ENCODE results near the gene MMP3. TPM values are rescaled to one million over a fixed set of nuclear protein-coding genes. Genes with fewer than 3 reads are reported as not detected.

Gene MMP3
- total and polyA plus RNA-seq, 4 donors = 0.10 TPM; not detected in 3

- no peak for DNase-seq (ENCODE audit: low read depth in 4 of 6, low spot score in 6 of 6)
- Histone ChIP-seq H3K36me3 (ENCODE audit: control insufficient read depth, insufficient read depth, low read length) (no peaks in the 10 kb centered on the region), H3K4me1 (ENCODE audit: control insufficient read depth, insufficient read depth, low read length) (no peaks in the 10 kb centered on the region), H3K4me3 (ENCODE audit: low read depth, low read length) (no peak overlapping the region), H3K27me3 (ENCODE audit: control insufficient read depth, insufficient read depth, low read length) (no peaks in the 10 kb centered on the region), H3K27ac (ENCODE audit: low read depth, low read length) (no peak overlapping the region), H3K9me3 (ENCODE audit: control insufficient read depth, insufficient read depth, low read length) (no peaks in the 10 kb centered on the region)
- WGBS (ENCODE audit: insufficient coverage) = 88% methylated on average over 1 of the region's 1 CpG
These were observed 29.9 kb downstream of the MMP3 start for GRCh38 chr11:102813484-102813883.

- WGBS (ENCODE audit: insufficient coverage) = no CpG with 5 or more reads among the region's 3 CpGs
- no peak overlapping the region for H3K27ac ChIP-seq (ENCODE audit: low read depth, low read length)
These were observed 31.2 kb downstream of the MMP3 start for GRCh38 chr11:102812188-102812587.

GRCh38 chr11:102810950-102811660 lies 32.3 kb downstream of the MMP3 start:
- Histone ChIP-seq H3K27me3 (ENCODE audit: control insufficient read depth, insufficient read depth, low read length) (no peaks in the 10 kb centered on the region), H3K27ac (ENCODE audit: low read depth, low read length) (no peak overlapping the region), H3K4me1 (ENCODE audit: control insufficient read depth, insufficient read depth, low read length) (no peaks in the 10 kb centered on the region), H3K4me3 (ENCODE audit: low read depth, low read length) (no peak overlapping the region), H3K9me3 (ENCODE audit: control insufficient read depth, insufficient read depth, low read length) (no peaks in the 10 kb centered on the region), H3K36me3 (ENCODE audit: control insufficient read depth, insufficient read depth, low read length) (no peaks in the 10 kb centered on the region)
- DNase-seq (ENCODE audit: low read depth in 4 of 6, low spot score in 6 of 6) = peak in 2 of 6 donors; percentile 51 to 78
- 4% methylated on average over 3 of the region's 3 CpGs for WGBS (ENCODE audit: insufficient coverage)

More at GRCh38 chr11:102812188-102812587, 31.2 kb downstream of the MMP3 start:
- peak in 2 of 6 donors; percentile 12 to 32 for DNase-seq (ENCODE audit: low read depth in 4 of 6, low spot score in 6 of 6)
- Histone ChIP-seq H3K9me3 (ENCODE audit: control insufficient read depth, insufficient read depth, low read length) (no peaks in the 10 kb centered on the region), H3K4me3 (ENCODE audit: low read depth, low read length) (no peak overlapping the region), H3K27me3 (ENCODE audit: control insufficient read depth, insufficient read depth, low read length) (no peaks in the 10 kb centered on the region), H3K4me1 (ENCODE audit: control insufficient read depth, insufficient read depth, low read length) (no peaks in the 10 kb centered on the region), H3K36me3 (ENCODE audit: control insufficient read depth, insufficient read depth, low read length) (no peaks in the 10 kb centered on the region)

GRCh38 chr11:102809971-102810370 lies 33.4 kb downstream of the MMP3 start:
- WGBS (ENCODE audit: insufficient coverage) = 89% methylated on average over 1 of the region's 2 CpGs
- DNase-seq (ENCODE audit: low read depth in 4 of 6, low spot score in 6 of 6) = no peak
- H3K4me1 ChIP-seq (ENCODE audit: control insufficient read depth, insufficient read depth, low read length) = no peaks in the 10 kb centered on the region
- no peak overlapping the region for H3K4me3 ChIP-seq (ENCODE audit: low read depth, low read length)
- no peaks in the 10 kb centered on the region for H3K9me3 ChIP-seq (ENCODE audit: control insufficient read depth, insufficient read depth, low read length)
- H3K27me3 ChIP-seq (ENCODE audit: control insufficient read depth, insufficient read depth, low read length) = no peaks in the 10 kb centered on the region
- H3K36me3 ChIP-seq (ENCODE audit: control insufficient read depth, insufficient read depth, low read length) = no peaks in the 10 kb centered on the region
- H3K27ac ChIP-seq (ENCODE audit: low read depth, low read length) = no peak overlapping the region

- H3K9me3 ChIP-seq (ENCODE audit: control insufficient read depth, insufficient read depth, low read length) = no peaks in the 10 kb centered on the region
- H3K27me3 ChIP-seq (ENCODE audit: control insufficient read depth, insufficient read depth, low read length) = no peaks in the 10 kb centered on the region
- 43% methylated on average over 16 of the region's 19 CpGs for WGBS (ENCODE audit: insufficient coverage)
- H3K27ac ChIP-seq (ENCODE audit: low read depth, low read length) = no peak overlapping the region
- no peaks in the 10 kb centered on the region for H3K36me3 ChIP-seq (ENCODE audit: control insufficient read depth, insufficient read depth, low read length)
- H3K4me3 ChIP-seq (ENCODE audit: low read depth, low read length) = no peak overlapping the region
- no peaks in the 10 kb centered on the region for H3K4me1 ChIP-seq (ENCODE audit: control insufficient read depth, insufficient read depth, low read length)
- DNase-seq (ENCODE audit: low read depth in 4 of 6, low spot score in 6 of 6) = no peak
These were observed 35.5 kb downstream of the MMP3 start for GRCh38 chr11:102807921-102808320.

- no peak overlapping the region for H3K4me3 ChIP-seq (ENCODE audit: low read depth, low read length)
- WGBS (ENCODE audit: insufficient coverage) = no CpG with 5 or more reads among the region's 3 CpGs
- H3K27ac ChIP-seq (ENCODE audit: low read depth, low read length) = no peak overlapping the region
These were observed 37.1 kb downstream of the MMP3 start for GRCh38 chr11:102806296-102806695.

GRCh38 chr11:102802341-102802740 lies 41.1 kb downstream of the MMP3 start:
- WGBS (ENCODE audit: insufficient coverage) = no CpG with 5 or more reads among the region's 2 CpGs
- DNase-seq (ENCODE audit: low read depth in 4 of 6, low spot score in 6 of 6) = no peak
- H3K27ac ChIP-seq (ENCODE audit: low read depth, low read length) = no peak overlapping the region
- H3K4me1 ChIP-seq (ENCODE audit: control insufficient read depth, insufficient read depth, low read length) = no peaks in the 10 kb centered on the region
- no peaks in the 10 kb centered on the region for H3K27me3 ChIP-seq (ENCODE audit: control insufficient read depth, insufficient read depth, low read length)
- no peak overlapping the region for H3K4me3 ChIP-seq (ENCODE audit: low read depth, low read length)
- no peaks in the 10 kb centered on the region for H3K9me3 ChIP-seq (ENCODE audit: control insufficient read depth, insufficient read depth, low read length)
- no peaks in the 10 kb centered on the region for H3K36me3 ChIP-seq (ENCODE audit: control insufficient read depth, insufficient read depth, low read length)

More at GRCh38 chr11:102806296-102806695, 37.1 kb downstream of the MMP3 start:
- Histone ChIP-seq H3K9me3 (ENCODE audit: control insufficient read depth, insufficient read depth, low read length) (no peaks in the 10 kb centered on the region), H3K27me3 (ENCODE audit: control insufficient read depth, insufficient read depth, low read length) (no peaks in the 10 kb centered on the region), H3K4me1 (ENCODE audit: control insufficient read depth, insufficient read depth, low read length) (no peaks in the 10 kb centered on the region), H3K36me3 (ENCODE audit: control insufficient read depth, insufficient read depth, low read length) (no peaks in the 10 kb centered on the region)
- no peak for DNase-seq (ENCODE audit: low read depth in 4 of 6, low spot score in 6 of 6)

- no peak for DNase-seq (ENCODE audit: low read depth in 4 of 6, low spot score in 6 of 6)
- Histone ChIP-seq H3K4me3 (ENCODE audit: low read depth, low read length) (no peak overlapping the region), H3K36me3 (ENCODE audit: control insufficient read depth, insufficient read depth, low read length) (no peaks in the 10 kb centered on the region), H3K4me1 (ENCODE audit: control insufficient read depth, insufficient read depth, low read length) (no peaks in the 10 kb centered on the region), H3K27ac (ENCODE audit: low read depth, low read length) (no peak overlapping the region), H3K9me3 (ENCODE audit: control insufficient read depth, insufficient read depth, low read length) (no peaks in the 10 kb centered on the region), H3K27me3 (ENCODE audit: control insufficient read depth, insufficient read depth, low read length) (no peaks in the 10 kb centered on the region)
- WGBS (ENCODE audit: insufficient coverage) = no CpG with 5 or more reads among the region's 4 CpGs
These were observed 42.6 kb downstream of the MMP3 start for GRCh38 chr11:102800767-102801166.

- 82% methylated on average over 5 of the region's 6 CpGs for WGBS (ENCODE audit: insufficient coverage)
- Histone ChIP-seq H3K4me3 (ENCODE audit: low read depth, low read length) (no peak overlapping the region), H3K9me3 (ENCODE audit: control insufficient read depth, insufficient read depth, low read length) (no peaks in the 10 kb centered on the region), H3K27ac (ENCODE audit: low read depth, low read length) (no peak overlapping the region), H3K36me3 (ENCODE audit: control insufficient read depth, insufficient read depth, low read length) (no peaks in the 10 kb centered on the region), H3K27me3 (ENCODE audit: control insufficient read depth, insufficient read depth, low read length) (no peaks in the 10 kb centered on the region), H3K4me1 (ENCODE audit: control insufficient read depth, insufficient read depth, low read length) (no peaks in the 10 kb centered on the region)
- no peak for DNase-seq (ENCODE audit: low read depth in 4 of 6, low spot score in 6 of 6)
These were observed 43.6 kb downstream of the MMP3 start for GRCh38 chr11:102799681-102800340.
